MM.1S (cell line): ENCODE results near the gene ERCC5.

Source experiments
- DNase-seq: peaks from one replicate; pipeline ENCODE4 v3.0.0-alpha.2; 2015
- H2AFZ ChIP-seq: fragments of 300-600 bp; sonication (generic); 2 replicates; pipeline ENCODE4 v1.6.0; 2016; ENCODE audit warnings: antibody characterized with exemption, low read length
- H3F3A ChIP-seq: fragments of 300-600 bp; sonication (generic); 2 replicates; pipeline ENCODE4 v1.6.1; 2016; ENCODE audit warnings: mild to moderate bottlenecking, antibody characterized with exemption, low read length, moderate library complexity, mixed read lengths; ENCODE audit not compliant: insufficient read depth
- H3K27ac ChIP-seq: fragments of 300-600 bp; sonication (generic); 2 replicates; pipeline ENCODE4 v1.5.1; 2016; ENCODE audit warnings: mild to moderate bottlenecking, low read length
- H3K27me3 ChIP-seq: fragments of 300-600 bp; sonication (generic); replicated peaks from 2 replicates; pipeline ENCODE4 v1.6.0; 2016; ENCODE audit warnings: low read length; ENCODE audit not compliant: insufficient read depth
- H3K36me3 ChIP-seq: fragments of 300-600 bp; sonication (generic); replicated peaks from 2 replicates; pipeline ENCODE4 v1.6.1; 2016; ENCODE audit warnings: mild to moderate bottlenecking, low read length, mixed read lengths; ENCODE audit not compliant: insufficient read depth
- H3K4me1 ChIP-seq: fragments of 300-600 bp; sonication (generic); 2 replicates; pipeline ENCODE4 v1.6.1; 2016; ENCODE audit warnings: low read length, mixed read lengths
- H3K4me2 ChIP-seq: fragments of 300-600 bp; sonication (generic); 2 replicates; pipeline ENCODE4 v1.6.0; 2016; ENCODE audit warnings: low read depth, low read length
- H3K4me3 ChIP-seq: fragments of 300-600 bp; sonication (generic); 2 replicates; pipeline ENCODE4 v1.5.1; 2016; ENCODE audit warnings: low read length, mixed read lengths
- H3K79me2 ChIP-seq: fragments of 300-600 bp; sonication (generic); 2 replicates; pipeline ENCODE4 v1.6.1; 2016; ENCODE audit warnings: mixed run types, low read length, mixed read lengths
- H3K9ac ChIP-seq: fragments of 300-600 bp; sonication (generic); 2 replicates; pipeline ENCODE4 v1.6.1; 2016; ENCODE audit warnings: low read length, mixed read lengths
- H3K9me2 ChIP-seq: fragments of 300-600 bp; sonication (generic); replicated peaks from 2 replicates; pipeline ENCODE4 v1.6.1; 2016; ENCODE audit warnings: mild to moderate bottlenecking, low read length, mixed read lengths; ENCODE audit not compliant: insufficient read depth
- H3K9me3 ChIP-seq: fragments of 300-600 bp; sonication (generic); replicated peaks from 2 replicates; pipeline ENCODE4 v1.6.1; 2016; ENCODE audit warnings: mild to moderate bottlenecking, low read length, mixed read lengths; ENCODE audit not compliant: insufficient read depth
- H4K20me1 ChIP-seq: fragments of 300-600 bp; sonication (generic); 2 replicates; pipeline ENCODE4 v1.6.1; 2016; ENCODE audit warnings: mild to moderate bottlenecking, low read length, moderate library complexity, mixed read lengths; ENCODE audit not compliant: insufficient read depth
- EZH2 ChIP-seq: fragments of 300-600 bp; sonication (generic); optimal IDR thresholded peaks from 2 replicates; pipeline ENCODE3; 2017; ENCODE audit warnings: low read depth, mild to moderate bottlenecking, antibody characterized with exemption, low read length, mixed read lengths
- EZH2phosphoT487 ChIP-seq: fragments of 300-600 bp; sonication (generic); IDR thresholded peaks from 2 replicates; pipeline ENCODE4 v1.6.1; 2018; ENCODE audit warnings: antibody characterized with exemption, low read length
- TF ChIP-seq, protein P1 (sequence below): fragments of 300-600 bp; sonication (generic); IDR thresholded peaks from 2 replicates; pipeline ENCODE4 v1.5.1; 2016; ENCODE audit warnings: antibody characterized with exemption, low read length, mixed read lengths

Gene ERCC5

DNA sequence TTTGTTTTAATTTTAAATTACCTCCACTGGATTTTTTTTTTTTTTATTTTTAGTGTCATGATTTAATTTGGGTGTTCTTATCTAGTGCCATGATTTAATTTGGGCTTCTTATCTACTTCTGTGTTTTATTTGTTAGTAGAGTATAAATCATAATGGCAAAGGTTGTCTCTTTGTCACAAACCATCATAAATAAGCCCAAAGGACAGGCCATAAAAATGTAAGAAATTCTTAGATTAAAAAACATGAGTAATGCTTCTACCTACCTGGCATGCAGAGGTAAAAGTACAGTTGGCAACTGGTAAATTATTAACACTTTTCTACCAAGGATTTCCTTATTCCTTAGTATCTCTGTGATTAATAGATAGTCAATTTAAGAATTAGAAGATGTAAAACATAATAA is 55.2 kb downstream of the ERCC5 start:
- no peaks in the 10 kb centered on the region for H3K79me2 ChIP-seq
- no peaks in the 10 kb centered on the region for H3K9me3 ChIP-seq
- no peak for DNase-seq
- no peaks in the 10 kb centered on the region for H3K4me1 ChIP-seq
- H3F3A ChIP-seq = no peaks in the 10 kb centered on the region
- no peaks in the 10 kb centered on the region for H3K27me3 ChIP-seq
- no peak overlapping the region for H3K9ac ChIP-seq
- no peaks in the 10 kb centered on the region for H3K36me3 ChIP-seq
- no peaks in the 10 kb centered on the region for H4K20me1 ChIP-seq
- no peak overlapping the region for H3K4me3 ChIP-seq
- H3K9me2 ChIP-seq = no peaks in the 10 kb centered on the region
- H3K4me2 ChIP-seq = no peak overlapping the region
- H3K27ac ChIP-seq = no peak overlapping the region
- TF ChIP-seq, protein P1, sequence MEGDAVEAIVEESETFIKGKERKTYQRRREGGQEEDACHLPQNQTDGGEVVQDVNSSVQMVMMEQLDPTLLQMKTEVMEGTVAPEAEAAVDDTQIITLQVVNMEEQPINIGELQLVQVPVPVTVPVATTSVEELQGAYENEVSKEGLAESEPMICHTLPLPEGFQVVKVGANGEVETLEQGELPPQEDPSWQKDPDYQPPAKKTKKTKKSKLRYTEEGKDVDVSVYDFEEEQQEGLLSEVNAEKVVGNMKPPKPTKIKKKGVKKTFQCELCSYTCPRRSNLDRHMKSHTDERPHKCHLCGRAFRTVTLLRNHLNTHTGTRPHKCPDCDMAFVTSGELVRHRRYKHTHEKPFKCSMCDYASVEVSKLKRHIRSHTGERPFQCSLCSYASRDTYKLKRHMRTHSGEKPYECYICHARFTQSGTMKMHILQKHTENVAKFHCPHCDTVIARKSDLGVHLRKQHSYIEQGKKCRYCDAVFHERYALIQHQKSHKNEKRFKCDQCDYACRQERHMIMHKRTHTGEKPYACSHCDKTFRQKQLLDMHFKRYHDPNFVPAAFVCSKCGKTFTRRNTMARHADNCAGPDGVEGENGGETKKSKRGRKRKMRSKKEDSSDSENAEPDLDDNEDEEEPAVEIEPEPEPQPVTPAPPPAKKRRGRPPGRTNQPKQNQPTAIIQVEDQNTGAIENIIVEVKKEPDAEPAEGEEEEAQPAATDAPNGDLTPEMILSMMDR = no peak
- TF ChIP-seq EZH2phosphoT487 (no peak), EZH2 (no peak)
- H2AFZ ChIP-seq = no peak overlapping the region

DNA sequence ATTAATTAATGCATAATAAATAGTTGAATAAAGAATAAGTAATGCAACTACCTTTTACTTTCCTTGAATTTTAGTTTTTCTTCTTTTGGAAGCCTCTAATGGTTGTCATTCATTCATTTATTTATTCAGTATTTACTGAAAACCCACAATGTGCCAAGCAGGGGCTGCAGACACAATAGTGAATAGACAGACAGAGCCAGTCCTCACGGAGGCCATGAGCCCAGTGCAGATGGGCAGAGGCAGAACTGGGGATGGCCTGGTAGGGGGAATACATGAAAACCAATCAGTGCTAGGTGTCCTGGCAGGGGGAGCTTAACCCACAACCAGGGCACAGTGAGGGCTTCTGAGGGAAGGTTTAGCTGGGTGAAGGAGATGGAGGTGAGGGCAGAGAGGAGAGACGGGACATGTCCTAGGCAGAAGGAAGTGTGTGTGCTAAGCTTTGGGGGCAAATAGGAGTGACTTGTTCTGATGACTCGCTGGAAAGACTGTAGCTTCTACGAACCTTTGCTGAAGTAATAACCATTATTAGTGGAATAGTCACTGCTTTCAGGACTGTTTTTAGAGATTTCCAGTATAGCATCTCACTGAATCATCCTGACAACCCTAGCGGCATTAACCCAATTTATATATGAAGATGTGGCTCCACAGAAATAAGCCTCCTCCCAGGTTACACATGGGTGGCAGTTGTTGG is 55.9 kb downstream of the ERCC5 start:
- no peak overlapping the region for H3K27ac ChIP-seq
- H3K9me2 ChIP-seq = no peaks in the 10 kb centered on the region
- H3K27me3 ChIP-seq = no peaks in the 10 kb centered on the region
- H3K79me2 ChIP-seq = no peaks in the 10 kb centered on the region
- no peaks in the 10 kb centered on the region for H3K36me3 ChIP-seq
- no peak overlapping the region for H3K4me2 ChIP-seq
- no peak for TF ChIP-seq EZH2phosphoT487
- TF ChIP-seq, protein P1 = no peak
- no peak for TF ChIP-seq EZH2
- H4K20me1 ChIP-seq = no peaks in the 10 kb centered on the region
- no peak for DNase-seq
- no peaks in the 10 kb centered on the region for H3K4me1 ChIP-seq
- H2AFZ ChIP-seq = no peak overlapping the region
- H3K9me3 ChIP-seq = no peaks in the 10 kb centered on the region
- H3K4me3 ChIP-seq = no peak overlapping the region
- H3F3A ChIP-seq = no peaks in the 10 kb centered on the region
- H3K9ac ChIP-seq = no peak overlapping the region

DNA sequence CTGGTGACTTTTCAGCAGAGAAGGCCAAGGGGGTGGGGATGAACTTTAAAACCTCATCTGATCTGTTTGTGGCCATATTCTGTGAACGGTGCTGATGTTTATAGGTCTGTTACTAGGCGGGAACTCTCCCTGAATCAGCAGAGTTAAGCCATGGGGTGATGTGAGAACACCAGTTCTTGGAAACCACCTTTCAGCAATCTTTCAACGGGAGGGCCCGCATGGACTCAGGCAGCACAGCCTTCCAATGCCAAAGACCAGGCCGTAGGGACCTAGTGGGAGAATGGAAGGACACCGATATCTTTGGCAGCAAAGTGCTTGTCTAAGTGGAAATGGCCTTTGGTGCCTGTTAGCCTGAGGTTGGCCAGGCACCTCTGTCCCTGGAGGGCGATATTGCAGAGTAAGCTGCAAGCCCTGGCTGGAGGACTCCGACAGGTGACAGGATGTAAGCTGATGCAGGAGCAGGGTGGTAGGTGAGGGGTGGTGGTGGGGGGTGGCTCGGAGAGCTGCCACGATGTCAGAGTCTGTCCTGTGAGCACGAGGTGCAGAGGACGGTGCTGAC is 57.0 kb downstream of the ERCC5 start:
- Histone ChIP-seq H2AFZ (no peak overlapping the region), H3K27ac (no peak overlapping the region), H4K20me1 (no peaks in the 10 kb centered on the region), H3K9me2 (no peaks in the 10 kb centered on the region), H3K9me3 (no peaks in the 10 kb centered on the region), H3K79me2 (no peaks in the 10 kb centered on the region), H3K9ac (no peak overlapping the region), H3K36me3 (no peaks in the 10 kb centered on the region), H3K4me2 (no peak overlapping the region), H3K4me1 (no peaks in the 10 kb centered on the region), H3K27me3 (no peaks in the 10 kb centered on the region), H3F3A (no peaks in the 10 kb centered on the region), H3K4me3 (no peak overlapping the region)
- DNase-seq = no peak
- TF ChIP-seq, protein P1 = no peak
- TF ChIP-seq EZH2 (no peak), EZH2phosphoT487 (no peak)
